Stimulated activated CD4-positive, alpha-beta T cell treated with anti-CD3 and anti-CD28 coated beads, Interleukin-1b, Interleukin-23, amount 100 ng/mL, for 4 hours (primary cell): ENCODE results near the gene PID1.

Experiments
- DNase-seq, 2 donors: peaks; one replicate each; pipeline ENCODE4 v3.0.0-alpha.2; 2020; ENCODE audit warnings: low read depth in 2 of 2

PID1 gene

DNA sequence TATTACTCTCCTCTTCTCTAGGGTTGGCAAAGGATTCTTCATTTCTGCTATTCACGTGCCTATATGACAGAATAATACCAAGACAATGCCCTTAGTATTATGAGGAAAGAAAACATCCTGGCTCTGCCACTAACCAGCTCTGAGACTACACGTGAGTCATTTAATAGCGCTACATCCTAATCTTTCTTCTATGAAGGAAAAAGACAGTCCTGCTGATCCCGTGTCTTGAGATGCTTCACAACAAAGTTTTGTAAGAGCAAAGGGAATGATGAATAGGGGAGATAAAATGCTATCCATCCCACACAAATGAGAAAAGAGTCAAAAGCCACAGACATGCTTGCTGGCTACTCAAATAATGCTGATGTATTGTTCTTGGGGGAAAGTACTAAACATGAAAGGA lies 152.8 kb downstream of the PID1 start:
- no peak for DNase-seq

GRCh38 chr2:229111744-229112143 lies 159.3 kb downstream of the PID1 start:
- DNase-seq, result no peak

DNA sequence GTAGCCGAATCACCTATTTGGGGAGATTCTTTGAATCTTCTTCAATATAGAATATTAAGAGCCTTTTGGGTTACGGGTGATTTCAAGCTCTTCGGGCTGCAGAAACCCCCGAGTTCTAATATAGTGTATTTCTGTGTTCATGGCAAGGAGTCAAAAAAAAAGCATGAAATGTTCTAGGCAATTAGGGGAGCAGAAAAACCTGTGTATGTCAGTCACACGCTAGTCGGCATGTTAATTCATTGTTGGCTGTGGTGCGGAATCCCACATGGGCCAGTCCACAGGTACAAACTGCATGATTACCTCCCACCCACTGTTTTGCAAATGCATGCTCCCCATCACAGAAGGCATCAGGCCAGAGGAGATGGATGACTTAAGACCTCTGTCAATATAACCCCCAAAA lies 161.9 kb downstream of the PID1 start:
- no peak for DNase-seq

DNA sequence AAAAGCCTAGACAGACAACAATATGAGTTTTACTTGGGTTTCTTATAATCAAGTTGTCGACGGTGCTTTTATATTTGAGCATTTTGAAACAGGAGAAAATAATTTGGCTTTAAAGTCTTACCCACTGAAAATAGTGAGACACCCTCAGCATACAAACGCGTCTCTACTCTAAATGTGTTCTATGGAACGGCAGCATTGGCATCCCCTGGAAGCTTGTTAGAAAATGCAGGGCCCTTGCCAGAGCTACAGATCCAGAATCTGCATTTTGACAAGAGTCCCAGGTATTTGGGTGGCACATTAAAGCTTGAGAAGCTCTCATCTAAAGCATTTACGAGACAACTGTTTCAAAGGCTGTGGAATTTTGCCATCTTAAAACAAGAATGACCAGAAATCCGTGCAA lies 163.5 kb downstream of the PID1 start:
- DNase-seq, result no peak

- DNase-seq, result no peak
Observed at GRCh38 chr2:229104974-229105387, 166.1 kb downstream of the PID1 start.

GRCh38 chr2:229104025-229104424 lies 167.1 kb downstream of the PID1 start:
- DNase-seq, result no peak

DNA sequence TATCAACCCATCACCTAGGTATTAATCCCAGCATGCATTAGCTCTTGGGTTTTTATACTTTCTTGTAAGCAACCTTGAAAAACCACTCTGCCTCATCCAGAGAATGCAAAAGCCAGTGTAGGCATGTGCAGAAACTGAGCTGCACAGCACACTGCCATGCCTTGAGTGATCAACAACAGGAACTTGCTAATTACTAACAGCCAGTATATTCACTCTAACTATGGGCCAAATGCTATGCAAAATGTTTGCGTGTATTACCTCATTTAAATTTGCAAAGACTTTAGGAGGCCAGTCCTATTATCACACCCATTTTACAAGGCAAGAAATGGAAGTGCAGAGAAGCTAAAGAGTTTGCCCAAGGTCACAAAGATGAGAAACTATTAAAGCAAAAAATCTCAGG lies 169.8 kb downstream of the PID1 start:
- DNase-seq, result no peak

DNA sequence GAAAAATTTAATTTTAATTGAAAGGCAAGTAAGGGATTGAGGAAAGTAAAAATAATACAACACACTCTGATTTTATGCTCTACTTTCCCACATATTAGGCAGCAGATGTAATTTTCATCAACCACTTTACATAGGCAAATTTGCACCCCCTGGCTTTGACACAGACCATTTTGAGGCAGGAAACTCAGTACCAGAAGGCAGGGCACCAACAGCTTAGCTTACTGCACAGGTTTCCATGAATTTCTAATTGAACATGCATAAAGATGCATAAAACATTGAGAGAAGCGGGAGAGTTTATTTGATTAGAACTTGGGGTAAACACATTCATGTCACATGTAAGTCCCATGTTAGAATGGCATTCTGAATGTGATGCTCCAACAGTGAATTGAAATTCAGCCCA lies 171.9 kb downstream of the PID1 start:
- DNase-seq, result no peak

GRCh38 chr2:229098801-229099200 lies 172.3 kb downstream of the PID1 start:
- no peak for DNase-seq

DNA sequence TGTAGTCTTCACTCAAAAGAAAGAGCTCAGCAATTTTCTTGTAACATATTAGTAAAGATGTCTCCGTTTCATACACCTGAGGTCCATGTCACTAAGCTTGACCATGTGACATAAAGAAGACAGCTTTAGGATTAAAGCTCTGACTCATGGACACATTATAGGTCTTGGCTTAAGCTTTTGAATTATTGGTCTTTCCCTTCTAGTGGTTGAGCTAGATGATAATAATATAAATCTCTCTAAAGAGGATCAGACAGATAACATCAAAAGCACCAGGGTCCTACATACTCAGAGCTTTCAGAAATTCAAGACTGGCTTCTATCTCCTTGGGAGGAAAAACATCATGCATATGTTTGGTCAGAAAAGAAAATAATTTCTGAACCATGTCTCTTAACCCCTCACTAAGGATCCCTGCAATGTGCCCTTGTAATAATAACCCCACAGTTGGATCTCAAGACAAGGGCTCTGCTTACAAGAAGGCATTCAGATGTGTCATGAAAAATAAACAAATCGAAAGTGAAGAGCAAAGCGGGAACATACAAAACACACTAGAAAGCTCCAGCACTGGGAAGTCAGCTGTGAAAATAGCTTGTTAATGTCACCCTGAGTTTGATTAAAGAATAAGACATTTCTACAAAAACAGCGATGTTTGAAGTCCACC lies 174.5 kb downstream of the PID1 start:
- no peak for DNase-seq

- no peak for DNase-seq
Observed at GRCh38 chr2:229095472-229095871, 175.6 kb downstream of the PID1 start.

DNA sequence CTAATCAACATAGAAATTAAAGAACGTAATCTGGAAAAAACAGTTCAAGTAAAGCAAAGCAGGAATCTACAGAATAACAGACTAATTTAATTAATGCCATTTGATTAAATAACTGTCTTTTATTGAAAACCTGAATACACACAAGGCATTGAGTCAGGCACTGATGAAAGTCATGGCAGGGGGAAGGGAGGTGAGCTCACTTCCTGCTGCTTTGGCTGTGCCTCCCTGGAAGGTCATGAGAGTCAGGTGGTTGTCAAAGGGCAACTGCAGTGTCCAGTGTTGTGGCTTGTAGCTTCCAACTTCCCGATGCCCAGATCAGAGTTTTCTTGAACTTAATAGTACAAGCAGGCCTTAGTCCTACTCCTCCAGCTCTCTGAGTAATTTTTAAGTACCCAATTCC lies 180.9 kb downstream of the PID1 start:
- no peak for DNase-seq

DNA sequence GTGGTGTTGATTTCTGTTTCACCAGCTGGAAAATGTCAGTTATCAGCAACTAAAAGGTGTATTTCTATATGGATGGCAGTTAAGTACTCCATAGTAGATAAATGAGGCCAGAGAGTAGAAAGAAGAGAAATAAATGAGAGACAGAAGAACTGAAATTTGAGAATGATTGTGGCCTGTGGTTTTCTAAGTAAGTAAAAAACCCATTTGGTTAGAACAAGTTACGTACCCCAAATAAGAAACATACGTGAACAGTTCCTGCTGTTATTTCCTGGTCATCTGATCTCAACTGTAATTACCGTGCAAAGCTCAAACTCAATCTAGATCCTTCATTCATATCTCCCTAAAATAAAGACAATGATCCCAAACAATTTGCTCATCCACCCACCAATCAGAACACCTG lies 181.3 kb downstream of the PID1 start:
- no peak for DNase-seq

- DNase-seq, result no peak
Observed at GRCh38 chr2:229088966-229089700, 182.0 kb downstream of the PID1 start.

DNA sequence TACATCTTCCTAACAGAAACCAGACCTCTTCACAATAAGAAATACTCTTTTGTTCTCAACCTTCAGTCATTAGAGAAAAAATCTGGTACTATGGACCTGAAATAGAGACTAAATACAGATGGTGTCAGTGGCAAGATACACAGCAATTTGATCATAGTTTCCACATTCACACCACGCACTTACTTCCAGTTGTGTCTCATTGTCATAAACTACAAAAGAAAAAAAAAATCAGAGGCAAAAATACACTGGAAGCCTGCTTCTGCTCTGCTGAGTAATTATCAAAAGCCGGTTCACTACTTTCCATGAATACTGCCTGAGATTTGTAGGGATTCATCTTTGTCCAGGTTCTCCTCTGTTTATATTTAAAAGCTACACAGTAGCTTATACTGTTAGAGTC lies 182.6 kb downstream of the PID1 start:
- DNase-seq, result no peak

GRCh38 chr2:229087843-229088516 lies 183.1 kb downstream of the PID1 start:
- no peak for DNase-seq

DNA sequence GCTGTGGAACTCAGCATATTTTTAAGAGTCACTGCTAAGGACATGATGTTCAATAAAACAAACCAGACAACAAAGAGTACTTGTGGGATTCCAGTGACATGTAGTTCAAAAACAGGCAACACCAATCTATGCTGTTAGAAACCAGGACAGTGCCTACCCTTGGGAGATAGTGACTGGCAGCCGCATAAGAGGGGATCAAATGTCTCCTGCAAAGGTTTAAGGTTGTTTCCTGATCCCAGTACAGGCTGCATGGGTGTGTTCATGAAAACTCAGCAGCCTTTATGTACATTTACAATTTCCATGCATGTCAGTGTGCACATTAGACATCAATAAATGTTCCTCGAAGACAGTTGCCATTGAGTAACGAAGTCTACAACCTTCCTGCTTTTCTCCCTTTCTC lies 183.8 kb downstream of the PID1 start:
- DNase-seq, result no peak

- DNase-seq, result no peak
Observed at GRCh38 chr2:229085439-229085838, 185.6 kb downstream of the PID1 start.

GRCh38 chr2:229084447-229084846 lies 186.6 kb downstream of the PID1 start:
- no peak for DNase-seq

DNA sequence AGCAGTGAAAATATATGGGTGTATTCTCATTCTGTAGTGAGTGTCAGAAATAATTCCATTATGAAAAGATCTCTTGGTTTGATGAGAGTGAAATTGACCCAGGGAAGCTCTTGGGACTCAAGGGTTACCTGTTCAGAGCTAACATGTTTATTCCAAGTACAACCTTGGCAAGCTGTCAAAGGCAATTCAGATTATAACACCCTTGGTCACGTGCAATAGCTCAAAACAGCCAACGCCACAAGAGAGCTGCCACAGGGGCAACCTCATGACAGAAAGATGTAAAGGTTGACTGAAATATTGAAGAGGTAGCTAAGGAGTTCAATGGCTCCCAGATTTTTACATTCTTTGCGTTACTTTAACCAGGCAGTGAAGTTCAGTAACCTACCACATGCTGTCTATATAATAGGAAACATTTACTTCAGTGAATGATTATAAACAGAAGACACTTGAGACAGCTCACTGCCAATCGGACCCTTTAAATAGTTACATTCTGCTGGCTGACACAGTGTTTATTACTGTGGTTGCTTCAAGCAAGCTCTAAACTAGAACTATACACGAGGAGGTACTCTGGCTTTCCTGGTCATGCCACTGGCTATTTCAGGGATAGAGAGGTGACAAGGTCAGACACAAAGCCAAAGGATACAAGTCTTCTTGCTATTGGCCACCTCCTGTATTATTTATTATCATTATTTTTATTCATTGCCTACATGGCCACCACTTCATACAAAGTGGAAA lies 187.3 kb downstream of the PID1 start:
- DNase-seq, result no peak

- no peak for DNase-seq
Observed at GRCh38 chr2:229081411-229081810, 189.7 kb downstream of the PID1 start.

DNA sequence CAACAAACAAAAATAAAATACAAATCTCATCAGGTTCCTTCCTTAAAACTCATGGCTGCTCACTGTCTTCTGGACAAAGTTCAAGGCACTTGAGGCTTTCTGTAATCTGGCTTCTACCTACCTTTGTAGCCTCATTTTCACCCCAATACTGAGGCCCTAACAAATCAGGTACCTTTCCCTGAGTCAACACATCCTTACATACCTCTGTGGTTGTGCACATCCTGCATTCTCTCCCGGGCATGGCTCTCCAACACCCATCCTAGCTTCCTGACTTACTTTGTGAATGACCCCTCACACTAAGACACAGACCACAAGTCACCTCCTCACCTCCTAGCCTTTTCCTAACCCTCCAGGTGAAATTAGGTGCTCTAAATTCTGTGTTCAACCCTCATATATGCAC lies 190.9 kb downstream of the PID1 start:
- no peak for DNase-seq
